Prostate gland (tissue), 2 donors: ENCODE data around the gene PRKD1. TPM values are rescaled to one million over a fixed set of nuclear protein-coding genes. Genes with fewer than 3 reads are reported as not detected.

Experiments
- DNase-seq: peaks from one replicate; pipeline ENCODE4 v3.0.0-alpha.2; 2019; ENCODE audit warnings: low spot score
- H3K27ac ChIP-seq, 2 donors: fragments of 200-600 bp; sonication (generic); 2 replicates each; pipeline ENCODE4 v1.5.1; 2017 to 2019
- H3K27me3 ChIP-seq: fragments of 200-600 bp; sonication (generic); replicated peaks from 2 replicates; pipeline ENCODE4 v1.5.1; 2019; ENCODE audit not compliant: insufficient read depth
- H3K36me3 ChIP-seq, 2 donors: fragments of 200-600 bp; sonication (generic); 1 replicate in 1 of 2; 2 replicates in 1 of 2; pipeline versions ENCODE4 v1.5.1 to v1.8.1; 2017 to 2019
- H3K4me1 ChIP-seq: fragments of 200-600 bp; sonication (generic); replicated peaks from 2 replicates; pipeline ENCODE4 v1.5.1; 2019
- H3K4me3 ChIP-seq, 2 donors: fragments of 200-600 bp; sonication (generic); 2 replicates each; pipeline ENCODE4 v1.5.1; 2017 to 2019
- H3K9me3 ChIP-seq: fragments of 200-600 bp; sonication (generic); 2 replicates; pipeline ENCODE4 v1.5.1; 2017
- POLR2A ChIP-seq: fragments of 450-650 bp; IDR thresholded peaks from one replicate; pipeline ENCODE4 v1.6.1; 2016; ENCODE audit warnings: antibody characterized with exemption, mild to moderate bottlenecking
- POLR2AphosphoS5 ChIP-seq: sonication (generic); formaldehyde crosslinking; IDR thresholded peaks from one replicate; pipeline ENCODE4 v1.6.1; 2017; ENCODE audit warnings: antibody characterized with exemption
- WGBS: methylation state at CpG from one replicate; pipeline ENCODE4 v1.1.5; 2018; 5-methylcytosine and 5-hydroxymethylcytosine counted together
- intact Hi-C: fragments of 100-400 bp; cut with DNase I; formaldehyde crosslinking; loops from one replicate; pipeline ENCODE4 v1.14.2; 2022
- total RNA-seq, 2 donors: library from RNA; depleted of rRNA; stranded (reverse); fragments of >200 nt; gene quantifications; one replicate each; pipeline ENCODE4 v1.1.0, GENCODE V29; 2016
- TF ChIP-seq, protein P1 (sequence below), 4 experiments: fragments of 200-600 bp in 2 of 4; fragments of 450-650 bp in 2 of 4; sonication (generic) in 2 of 4; IDR thresholded peaks; 1 replicate in 3 of 4; 2 replicates in 1 of 4; pipeline ENCODE4 v1.5.1; 2016 to 2019; ENCODE audit warnings: antibody characterized with exemption in 4 of 4, mild to moderate bottlenecking in 2 of 4, moderate library complexity in 2 of 4

PRKD1 gene
- total RNA-seq, 2 donors from 2014 or later, result 45.0 to 82.0 TPM

DNA sequence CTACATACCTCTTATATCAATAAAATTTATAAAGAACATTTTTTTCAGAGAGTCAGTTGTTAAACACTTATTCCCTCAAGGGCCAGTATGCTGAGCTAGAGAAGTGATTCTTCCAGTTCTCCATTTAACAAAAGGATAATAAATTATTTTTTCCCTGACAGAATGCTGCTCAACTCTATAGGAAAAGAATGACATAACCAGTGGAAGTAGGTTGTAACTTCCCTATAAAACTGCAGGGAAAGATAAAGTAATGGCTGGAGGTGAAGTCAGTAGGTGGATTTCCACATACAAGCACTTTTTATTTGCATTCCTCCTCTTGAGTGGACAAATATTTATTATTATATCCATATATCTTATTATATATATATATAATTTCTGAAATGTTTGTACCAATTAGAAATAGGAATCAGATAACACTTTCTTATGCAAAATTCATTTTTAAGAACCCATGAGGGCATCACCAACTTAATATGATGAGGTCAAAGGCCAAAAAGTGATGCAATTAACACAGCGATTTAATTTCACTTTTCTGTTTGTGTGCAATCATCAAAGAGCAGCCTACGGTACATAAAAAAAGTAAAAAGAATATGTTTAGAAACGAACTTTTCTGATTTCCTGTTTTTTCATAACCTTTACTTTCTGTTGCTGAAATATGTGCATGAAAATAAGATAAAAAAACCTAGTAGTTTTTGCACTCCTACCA, 175.3 kb downstream of the PRKD1 start:
- Histone ChIP-seq H3K4me1 (peaks cover 3% of the 10 kb centered on the region), H3K27me3 (no peaks in the 10 kb centered on the region), H3K4me3 (no peak overlapping the region), H3K9me3 (no peaks in the 10 kb centered on the region), H3K27ac (no peak overlapping the region), H3K36me3 (no peaks in the 10 kb centered on the region)
- TF ChIP-seq POLR2AphosphoS5 (no peak), POLR2A (no peak)
- TF ChIP-seq, protein P1, sequence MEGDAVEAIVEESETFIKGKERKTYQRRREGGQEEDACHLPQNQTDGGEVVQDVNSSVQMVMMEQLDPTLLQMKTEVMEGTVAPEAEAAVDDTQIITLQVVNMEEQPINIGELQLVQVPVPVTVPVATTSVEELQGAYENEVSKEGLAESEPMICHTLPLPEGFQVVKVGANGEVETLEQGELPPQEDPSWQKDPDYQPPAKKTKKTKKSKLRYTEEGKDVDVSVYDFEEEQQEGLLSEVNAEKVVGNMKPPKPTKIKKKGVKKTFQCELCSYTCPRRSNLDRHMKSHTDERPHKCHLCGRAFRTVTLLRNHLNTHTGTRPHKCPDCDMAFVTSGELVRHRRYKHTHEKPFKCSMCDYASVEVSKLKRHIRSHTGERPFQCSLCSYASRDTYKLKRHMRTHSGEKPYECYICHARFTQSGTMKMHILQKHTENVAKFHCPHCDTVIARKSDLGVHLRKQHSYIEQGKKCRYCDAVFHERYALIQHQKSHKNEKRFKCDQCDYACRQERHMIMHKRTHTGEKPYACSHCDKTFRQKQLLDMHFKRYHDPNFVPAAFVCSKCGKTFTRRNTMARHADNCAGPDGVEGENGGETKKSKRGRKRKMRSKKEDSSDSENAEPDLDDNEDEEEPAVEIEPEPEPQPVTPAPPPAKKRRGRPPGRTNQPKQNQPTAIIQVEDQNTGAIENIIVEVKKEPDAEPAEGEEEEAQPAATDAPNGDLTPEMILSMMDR (IDR thresholded peaks at IDR 0.05), result no peak
- 62% methylated on average over 3 of the region's 3 CpGs for WGBS
- intact Hi-C loops, result no loop called here
- no peak for DNase-seq

DNA sequence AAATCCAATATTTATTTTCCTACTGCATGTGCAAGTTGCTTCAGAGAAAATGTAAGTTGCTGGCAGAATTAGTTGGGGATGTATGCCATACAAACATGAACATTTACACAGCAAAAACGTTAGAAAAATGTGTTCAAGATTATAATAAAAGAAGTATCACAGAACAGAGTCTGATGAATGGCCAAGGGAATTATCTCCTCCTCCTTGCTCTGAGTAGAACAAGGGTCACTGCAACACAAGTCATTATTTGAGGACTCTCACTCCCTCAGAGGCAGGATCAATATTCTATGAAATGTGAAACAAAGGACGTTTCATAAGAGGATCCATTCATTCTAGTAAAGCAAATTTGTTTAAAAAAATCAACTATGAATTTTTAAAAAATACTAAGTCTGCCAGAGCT, 177.8 kb downstream of the PRKD1 start:
- Histone ChIP-seq H3K9me3 (no peaks in the 10 kb centered on the region), H3K36me3 (no peaks in the 10 kb centered on the region), H3K4me3 (no peak overlapping the region), H3K4me1 (peaks cover 7% of the 10 kb centered on the region), H3K27ac (no peak overlapping the region), H3K27me3 (no peaks in the 10 kb centered on the region)
- no peak for DNase-seq
- 24% methylated on average over 2 of the region's 2 CpGs for WGBS
- intact Hi-C loops, result no loop called here
- no peak for TF ChIP-seq POLR2A

DNA sequence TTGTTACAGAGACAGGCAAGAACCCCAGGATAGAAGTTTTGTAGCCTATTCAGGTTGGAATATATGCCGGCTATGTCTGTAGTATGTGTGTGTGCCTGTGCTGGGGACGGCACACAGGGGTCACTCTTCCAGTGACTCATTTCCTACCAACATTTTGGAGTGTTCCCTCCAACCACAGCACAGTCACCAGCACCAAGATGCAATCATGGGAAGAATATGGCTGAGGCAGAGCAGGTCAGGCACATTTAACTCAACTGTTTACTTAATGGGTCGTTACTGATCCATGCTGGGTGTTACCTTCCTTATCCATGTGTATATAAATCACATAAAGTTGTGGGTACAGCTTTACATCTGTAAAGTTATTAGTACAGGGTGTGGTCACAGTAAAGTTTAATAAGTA, 178.3 kb downstream of the PRKD1 start:
- H3K4me3 ChIP-seq, result no peak overlapping the region
- H3K4me1 ChIP-seq, result peaks cover 7% of the 10 kb centered on the region
- no peak overlapping the region for H3K27ac ChIP-seq
- H3K9me3 ChIP-seq, result no peaks in the 10 kb centered on the region
- no peaks in the 10 kb centered on the region for H3K27me3 ChIP-seq
- no peak for DNase-seq
- TF ChIP-seq POLR2AphosphoS5 (no peak), POLR2A (no peak)
- TF ChIP-seq, protein P1 (IDR thresholded peaks at IDR 0.05), result no peak
- H3K36me3 ChIP-seq, result no peaks in the 10 kb centered on the region
- 55% methylated on average over 3 of the region's 3 CpGs for WGBS
- intact Hi-C loops, result no loop called here

DNA sequence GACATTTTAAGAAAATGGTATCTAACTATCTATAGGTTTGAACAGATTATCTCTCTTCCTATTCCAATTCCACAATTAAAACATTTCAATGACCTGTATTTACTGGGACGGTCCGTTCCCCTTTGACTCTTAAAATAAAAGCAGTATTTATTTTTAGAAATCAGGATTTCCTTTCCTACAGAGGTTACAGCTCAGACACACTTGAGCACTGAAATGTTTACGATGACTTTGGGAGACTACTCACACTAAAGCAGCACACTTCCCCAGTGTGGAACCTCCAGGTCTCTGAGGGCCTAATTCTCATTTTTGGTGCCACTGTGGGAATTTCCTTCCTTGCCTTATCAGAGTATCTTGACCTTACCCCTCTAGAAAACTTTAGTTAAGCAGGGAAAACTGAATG, 181.8 kb downstream of the PRKD1 start:
- 74% methylated on average over 3 of the region's 3 CpGs for WGBS
- DNase-seq, result no peak
- Histone ChIP-seq H3K36me3 (no peaks in the 10 kb centered on the region), H3K27ac (no peak overlapping the region), H3K27me3 (no peaks in the 10 kb centered on the region), H3K4me3 (no peak overlapping the region), H3K9me3 (no peaks in the 10 kb centered on the region), H3K4me1 (peaks cover 7% of the 10 kb centered on the region)
- no peak for TF ChIP-seq POLR2A
- intact Hi-C loops, result no loop called here

DNA sequence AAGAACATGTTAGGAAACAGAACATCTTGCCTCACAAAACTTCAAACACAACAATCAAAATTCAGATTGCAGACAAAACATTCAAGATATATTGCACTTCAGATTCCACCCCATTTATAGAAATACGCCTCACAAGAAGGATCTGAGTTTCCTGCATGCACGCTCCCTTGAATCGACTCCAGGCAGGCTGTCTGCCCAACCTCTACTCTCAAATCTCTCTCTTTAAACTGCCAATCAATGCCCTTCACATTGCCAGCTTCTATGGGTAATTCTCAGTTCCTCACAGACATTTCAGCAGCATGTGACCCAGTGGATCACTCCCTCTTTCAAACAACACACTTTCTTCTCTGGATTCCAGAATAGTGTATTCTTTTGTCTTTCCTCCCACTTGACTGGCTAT, 184.1 kb downstream of the PRKD1 start:
- no peak for DNase-seq
- H3K4me3 ChIP-seq, result no peak overlapping the region
- intact Hi-C loops, result loop anchor here (5.0 kb wide), 1 partner anchor 184 kb away; the partner anchor contains the start of gene PRKD1
- H3K36me3 ChIP-seq, result no peaks in the 10 kb centered on the region
- H3K9me3 ChIP-seq, result no peaks in the 10 kb centered on the region
- H3K4me1 ChIP-seq, result peaks cover 8% of the 10 kb centered on the region
- 16% methylated on average over 3 of the region's 3 CpGs for WGBS
- no peaks in the 10 kb centered on the region for H3K27me3 ChIP-seq
- TF ChIP-seq POLR2AphosphoS5 (peak; percentile 41), POLR2A (no peak)
- TF ChIP-seq, protein P1 (IDR thresholded peaks at IDR 0.05), result no peak
- H3K27ac ChIP-seq, result peak overlapping the region in 1 of 2 donors; percentile 24

DNA sequence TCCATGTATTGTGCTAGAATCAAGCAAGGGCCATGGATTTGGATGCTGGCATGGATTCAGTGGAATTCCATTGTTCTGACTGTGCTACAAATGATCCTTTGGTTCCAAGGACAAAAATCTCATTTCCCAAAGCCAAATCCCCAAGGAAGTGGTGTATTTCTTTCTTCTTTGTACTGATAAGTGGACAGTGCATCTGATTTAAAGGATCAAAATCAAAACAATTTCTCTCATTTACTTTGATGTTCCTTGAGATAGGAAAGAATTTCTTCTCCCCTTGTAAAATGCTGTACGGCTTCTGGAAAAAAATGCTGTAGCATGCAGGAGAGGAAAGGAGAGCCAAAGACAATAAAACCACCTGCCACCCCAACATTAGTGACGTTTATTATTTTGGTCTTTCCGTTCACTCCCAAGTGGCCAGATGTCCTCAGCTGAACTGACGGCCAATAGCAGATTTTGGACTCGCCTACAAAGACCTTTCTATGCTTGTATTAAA, 185.7 kb downstream of the PRKD1 start:
- no peaks in the 10 kb centered on the region for H3K36me3 ChIP-seq
- WGBS, result 7% methylated on average over 5 of the region's 5 CpGs
- DNase-seq, result no peak
- no peak overlapping the region for H3K4me3 ChIP-seq
- no peak for TF ChIP-seq POLR2A
- TF ChIP-seq POLR2AphosphoS5, result peak; percentile 70
- H3K4me1 ChIP-seq, result peaks cover 8% of the 10 kb centered on the region
- H3K27me3 ChIP-seq, result no peaks in the 10 kb centered on the region
- H3K27ac ChIP-seq, result peak overlapping the region; percentile 1 to 26
- intact Hi-C loops, result loop anchor here (5.0 kb wide), 1 partner anchor 185 kb away; the partner anchor contains the start of gene PRKD1
- H3K9me3 ChIP-seq, result no peaks in the 10 kb centered on the region
